GM18499 (cell line): Measurements from ENCODE around the gene PHKG2.

Experiments
- ATAC-seq: cut with Tn5 transposase; IDR thresholded peaks from one replicate; pipeline ENCODE4 v1.9.1; 2021; ENCODE audit warnings: moderate number of reproducible peaks; ENCODE audit not compliant: insufficient read depth, unreplicated experiment

Gene PHKG2

DNA sequence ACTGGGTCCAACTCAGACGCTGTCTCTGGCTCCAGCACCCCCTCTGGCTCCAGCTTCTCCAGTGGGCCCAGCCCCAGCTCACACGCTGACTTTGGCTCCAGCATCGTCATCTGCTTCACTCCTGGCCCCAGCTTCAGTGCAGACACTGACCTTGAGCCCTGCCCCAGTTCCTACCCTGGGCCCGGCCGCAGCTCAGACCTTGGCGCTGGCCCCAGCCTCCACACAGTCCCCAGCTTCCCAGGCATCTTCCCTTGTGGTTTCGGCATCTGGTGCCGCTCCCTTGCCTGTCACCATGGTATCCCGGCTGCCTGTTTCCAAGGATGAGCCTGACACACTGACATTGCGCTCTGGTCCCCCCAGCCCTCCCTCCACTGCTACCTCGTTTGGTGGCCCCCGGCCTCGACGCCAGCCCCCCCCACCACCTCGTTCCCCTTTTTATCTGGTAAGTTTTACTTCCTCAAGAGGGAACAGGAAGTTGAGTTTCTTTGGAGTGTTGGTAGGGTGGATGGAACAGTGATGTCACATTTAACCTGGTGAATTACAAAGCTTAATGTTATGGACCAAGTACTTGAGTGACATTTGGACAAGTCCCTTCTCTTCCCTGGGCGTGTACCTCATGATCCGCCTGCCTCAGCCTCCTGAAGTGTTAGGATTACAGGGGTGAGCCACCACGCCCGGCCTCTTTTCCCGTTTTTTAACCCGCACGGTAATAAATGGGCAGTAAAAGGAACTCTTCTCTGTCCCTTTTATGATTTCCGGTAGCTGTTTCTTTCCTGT is 23.4 kb upstream of the PHKG2 start:
- ATAC-seq = no peak

DNA sequence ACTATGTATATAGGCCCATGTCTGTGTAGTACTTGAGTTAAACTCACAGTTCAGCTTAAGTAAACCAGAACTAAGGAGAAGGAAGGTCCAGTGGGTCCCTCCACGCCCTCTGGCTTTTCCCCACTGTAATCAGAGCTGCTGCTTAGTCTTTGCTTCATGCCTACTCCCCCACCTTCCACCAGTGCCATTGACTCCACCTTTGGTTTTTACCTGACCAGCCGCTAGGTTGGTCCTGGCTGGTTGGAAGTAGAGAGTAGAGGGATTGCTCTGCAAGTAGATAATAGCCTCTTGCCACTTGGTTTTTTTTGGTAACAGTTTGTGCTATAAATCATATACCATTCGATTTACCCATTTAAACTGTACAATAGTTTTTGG is 22.8 kb upstream of the PHKG2 start:
- ATAC-seq = no peak

DNA sequence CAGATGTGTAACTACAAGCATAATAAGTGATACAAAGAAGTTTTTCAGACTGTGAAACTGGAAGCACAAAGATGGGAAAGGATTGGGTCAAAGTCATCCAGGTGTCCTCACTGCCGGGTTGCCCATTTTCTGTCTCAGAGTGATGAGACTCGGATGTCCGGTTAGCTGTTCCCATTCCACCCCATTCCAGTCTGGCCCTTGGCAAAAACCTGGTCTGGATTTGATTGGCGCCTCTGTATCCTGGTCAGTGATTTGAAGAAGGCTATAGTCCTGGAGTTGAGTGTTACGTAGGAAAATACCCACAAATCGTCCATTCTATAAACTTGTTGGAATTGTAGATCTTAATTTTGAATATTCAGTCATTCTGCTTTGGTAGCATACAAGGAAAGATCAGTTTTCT is 19.9 kb upstream of the PHKG2 start:
- no peak for ATAC-seq

DNA sequence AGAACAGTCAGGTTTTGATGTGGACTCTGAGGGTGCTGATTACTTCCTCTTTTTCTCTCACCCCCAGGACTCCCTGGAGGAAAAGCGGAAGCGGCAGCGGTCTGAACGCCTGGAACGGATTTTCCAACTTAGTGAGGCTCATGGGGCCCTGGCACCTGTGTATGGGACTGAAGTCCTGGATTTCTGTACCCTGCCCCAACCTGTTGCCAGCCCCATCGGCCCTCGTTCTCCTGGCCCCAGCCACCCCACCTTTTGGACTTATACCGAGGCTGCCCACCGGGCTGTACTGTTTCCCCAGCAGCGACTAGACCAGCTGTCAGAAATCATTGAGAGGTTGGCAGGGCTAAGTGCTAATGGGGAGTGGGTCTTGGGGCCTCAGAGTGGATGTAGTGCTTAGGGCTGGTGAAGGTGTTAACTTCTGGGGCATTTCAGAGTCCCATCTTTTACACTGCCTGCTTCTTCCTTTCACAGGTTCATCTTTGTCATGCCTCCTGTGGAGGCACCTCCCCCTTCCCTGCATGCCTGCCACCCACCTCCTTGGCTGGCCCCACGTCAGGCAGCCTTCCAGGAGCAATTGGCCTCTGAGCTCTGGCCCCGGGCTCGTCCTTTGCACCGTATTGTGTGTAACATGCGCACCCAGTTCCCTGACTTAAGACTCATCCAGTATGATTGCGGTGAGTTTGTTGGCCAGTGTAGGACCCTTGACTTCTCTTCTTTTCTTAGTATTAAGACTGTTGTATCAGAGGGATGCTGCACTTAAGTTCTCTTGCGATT is 19.1 kb upstream of the PHKG2 start:
- no peak for ATAC-seq

DNA sequence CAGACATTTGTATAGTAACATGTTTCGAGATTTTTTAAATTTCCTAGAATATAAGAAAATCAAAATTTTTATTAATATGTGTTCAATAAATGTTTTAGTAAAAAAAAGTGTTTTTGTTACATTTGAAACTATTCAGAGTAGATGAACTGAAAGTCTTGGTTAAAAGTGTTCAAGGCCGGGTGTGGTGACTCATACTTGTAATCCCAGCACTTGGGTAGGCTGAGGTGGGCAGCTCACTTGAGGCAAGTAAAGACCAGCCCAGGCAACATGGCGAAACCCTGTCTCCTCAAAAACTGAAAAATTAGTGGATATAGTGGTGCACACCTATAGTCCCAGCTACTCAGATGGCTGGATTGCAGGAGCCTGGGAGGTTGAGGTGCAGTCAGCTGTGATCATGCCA is 16.8 kb upstream of the PHKG2 start:
- ATAC-seq = no peak

DNA sequence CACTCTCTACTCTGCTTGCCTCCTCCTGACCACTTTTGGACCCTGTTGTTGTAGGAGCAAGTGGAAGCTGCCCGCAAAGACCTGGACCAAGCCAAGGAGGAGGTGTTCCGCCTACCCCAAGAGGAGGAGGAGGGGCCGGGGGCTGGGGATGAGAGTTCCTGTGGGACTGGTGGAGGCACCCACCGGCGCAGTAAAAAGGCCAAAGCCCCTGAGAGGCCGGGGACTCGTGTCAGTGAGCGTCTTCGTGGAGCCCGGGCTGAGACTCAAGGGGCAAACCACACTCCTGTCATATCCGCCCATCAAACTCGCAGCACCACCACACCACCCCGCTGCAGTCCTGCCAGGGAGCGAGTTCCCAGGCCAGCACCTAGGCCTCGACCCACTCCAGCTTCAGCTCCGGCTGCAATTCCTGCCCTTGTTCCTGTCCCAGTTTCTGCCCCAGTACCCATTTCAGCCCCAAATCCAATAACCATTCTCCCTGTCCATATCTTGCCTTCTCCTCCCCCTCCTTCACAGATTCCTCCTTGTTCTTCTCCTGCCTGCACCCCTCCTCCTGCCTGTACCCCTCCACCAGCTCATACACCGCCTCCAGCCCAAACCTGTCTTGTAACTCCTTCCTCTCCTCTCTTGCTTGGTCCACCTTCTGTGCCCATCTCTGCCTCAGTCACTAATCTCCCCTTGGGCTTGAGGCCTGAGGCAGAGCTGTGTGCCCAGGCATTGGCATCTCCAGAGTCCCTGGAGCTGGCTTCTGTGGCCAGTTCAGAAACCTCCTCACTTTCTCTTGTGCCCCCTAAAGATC is 11.0 kb upstream of the PHKG2 start:
- no peak for ATAC-seq

DNA sequence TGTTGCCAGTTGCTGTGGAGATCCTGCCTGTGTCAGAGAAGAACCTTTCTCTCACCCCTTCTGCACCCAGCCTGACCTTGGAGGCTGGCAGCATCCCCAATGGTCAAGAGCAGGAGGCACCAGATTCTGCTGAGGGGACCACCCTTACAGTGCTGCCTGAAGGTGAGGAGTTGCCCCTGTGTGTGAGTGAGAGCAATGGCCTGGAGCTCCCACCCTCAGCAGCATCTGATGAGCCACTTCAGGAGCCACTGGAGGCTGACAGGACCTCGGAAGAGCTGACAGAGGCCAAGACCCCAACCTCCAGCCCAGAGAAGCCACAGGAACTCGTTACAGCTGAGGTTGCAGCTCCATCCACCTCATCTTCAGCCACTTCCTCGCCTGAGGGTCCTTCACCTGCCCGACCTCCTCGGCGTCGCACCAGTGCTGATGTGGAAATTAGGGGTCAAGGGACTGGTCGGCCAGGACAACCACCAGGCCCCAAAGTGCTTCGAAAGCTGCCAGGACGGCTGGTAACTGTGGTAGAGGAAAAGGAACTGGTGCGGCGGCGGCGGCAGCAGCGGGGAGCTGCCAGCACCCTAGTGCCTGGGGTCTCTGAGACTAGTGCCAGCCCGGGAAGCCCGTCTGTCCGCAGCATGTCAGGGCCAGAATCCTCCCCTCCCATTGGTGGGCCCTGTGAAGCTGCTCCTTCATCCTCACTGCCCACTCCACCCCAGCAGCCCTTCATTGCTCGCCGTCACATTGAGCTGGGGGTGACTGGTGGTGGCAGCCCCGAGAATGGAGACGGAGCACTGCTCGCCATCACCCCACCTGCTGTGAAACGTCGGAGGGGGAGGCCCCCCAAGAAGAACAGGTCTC is 10.2 kb upstream of the PHKG2 start:
- ATAC-seq = no peak

DNA sequence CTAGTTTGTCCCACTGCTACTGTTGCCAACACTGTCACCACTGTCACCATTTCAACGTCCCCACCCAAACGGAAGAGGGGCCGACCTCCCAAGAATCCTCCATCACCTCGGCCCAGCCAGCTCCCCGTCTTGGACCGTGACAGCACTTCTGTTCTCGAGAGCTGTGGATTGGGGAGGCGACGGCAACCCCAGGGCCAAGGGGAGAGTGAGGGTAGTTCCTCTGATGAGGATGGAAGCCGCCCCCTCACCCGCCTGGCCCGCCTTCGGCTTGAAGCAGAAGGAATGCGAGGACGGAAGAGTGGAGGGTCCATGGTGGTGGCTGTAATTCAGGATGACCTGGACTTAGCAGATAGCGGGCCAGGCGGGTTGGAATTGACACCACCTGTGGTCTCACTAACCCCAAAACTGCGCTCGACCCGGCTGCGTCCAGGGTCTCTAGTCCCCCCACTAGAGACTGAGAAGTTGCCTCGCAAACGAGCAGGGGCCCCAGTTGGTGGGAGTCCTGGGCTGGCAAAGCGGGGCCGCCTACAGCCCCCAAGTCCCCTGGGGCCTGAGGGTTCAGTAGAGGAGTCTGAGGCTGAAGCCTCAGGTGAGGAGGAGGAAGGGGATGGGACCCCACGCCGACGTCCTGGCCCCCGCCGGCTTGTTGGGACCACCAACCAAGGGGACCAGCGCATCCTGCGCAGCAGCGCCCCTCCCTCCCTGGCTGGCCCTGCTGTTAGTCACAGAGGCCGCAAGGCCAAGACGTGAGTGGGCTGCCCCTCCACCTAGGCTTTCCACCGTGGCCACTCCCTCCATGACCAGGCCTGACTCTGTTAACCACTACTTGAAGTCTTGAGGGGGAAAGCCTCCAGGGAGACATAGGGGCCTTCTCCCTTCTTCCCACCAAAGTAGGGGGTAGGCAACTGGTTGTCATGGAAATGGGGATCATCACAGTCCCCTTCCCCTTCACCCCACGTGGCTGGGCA is 9.0 kb upstream of the PHKG2 start:
- ATAC-seq = no peak

DNA sequence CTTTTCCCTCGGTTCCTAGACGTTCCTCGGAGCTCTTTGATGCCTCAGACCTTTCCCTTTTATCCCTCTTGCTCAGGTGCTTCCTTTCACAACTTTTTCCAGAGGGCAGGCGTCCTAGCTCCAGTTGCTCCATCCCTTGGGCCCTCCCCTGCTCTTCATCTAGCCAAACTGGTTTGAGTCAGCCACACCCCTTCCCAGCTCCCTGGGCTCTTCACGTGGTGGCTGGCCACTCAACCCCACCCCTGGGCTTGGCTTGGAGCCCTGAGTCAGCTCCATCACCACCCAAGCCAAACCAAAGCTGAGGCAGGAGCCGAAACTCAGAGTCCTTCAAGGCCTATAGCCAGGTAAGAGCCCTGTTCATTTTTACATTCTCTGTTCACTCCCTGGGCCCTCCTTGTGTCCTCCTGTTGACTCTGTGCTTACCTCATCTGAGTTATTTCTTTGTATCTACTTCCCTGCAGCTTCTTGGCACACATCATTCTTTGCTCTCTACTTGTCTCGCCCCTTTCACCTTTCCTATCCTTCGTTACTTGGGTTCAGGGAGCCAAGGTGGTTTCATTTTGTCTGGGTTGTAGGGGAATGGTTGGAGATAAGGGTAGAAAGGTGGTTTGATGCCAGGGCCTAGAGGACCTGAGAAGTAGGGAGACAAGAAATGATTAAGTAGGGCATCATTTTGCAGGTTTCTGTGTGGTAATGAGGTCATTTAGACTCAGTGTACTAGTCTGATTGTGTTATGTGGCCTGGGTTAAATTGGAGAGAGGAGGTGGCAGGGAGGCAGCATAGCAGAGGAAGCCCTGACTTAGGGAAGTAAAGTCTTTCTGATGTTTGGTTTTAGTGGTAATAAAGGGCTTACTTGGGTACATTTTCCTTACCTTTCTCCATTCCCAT is 7.6 kb upstream of the PHKG2 start:
- ATAC-seq = no peak

DNA sequence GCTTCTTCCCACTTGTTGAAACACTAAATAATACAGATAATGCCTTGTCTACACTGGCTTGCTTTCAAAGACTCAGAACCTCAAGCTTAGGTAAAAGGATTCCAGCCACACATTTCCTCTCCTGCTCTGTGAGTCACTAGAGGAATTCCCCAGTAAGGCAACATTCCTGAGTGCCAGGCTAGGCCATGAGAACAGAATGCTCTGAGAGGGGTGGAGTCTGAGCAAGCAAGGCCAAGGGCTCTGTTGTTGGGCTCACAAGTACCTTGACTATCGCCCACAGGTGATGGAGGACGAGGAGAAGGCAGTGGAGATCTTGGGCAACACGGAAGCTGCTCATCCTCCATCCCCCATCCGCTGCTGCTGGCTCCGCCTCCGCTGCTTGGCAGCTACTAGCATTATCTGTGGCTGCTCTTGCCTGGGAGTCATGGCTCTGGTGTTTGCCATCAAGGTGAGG is 6.7 kb upstream of the PHKG2 start:
- no peak for ATAC-seq

DNA sequence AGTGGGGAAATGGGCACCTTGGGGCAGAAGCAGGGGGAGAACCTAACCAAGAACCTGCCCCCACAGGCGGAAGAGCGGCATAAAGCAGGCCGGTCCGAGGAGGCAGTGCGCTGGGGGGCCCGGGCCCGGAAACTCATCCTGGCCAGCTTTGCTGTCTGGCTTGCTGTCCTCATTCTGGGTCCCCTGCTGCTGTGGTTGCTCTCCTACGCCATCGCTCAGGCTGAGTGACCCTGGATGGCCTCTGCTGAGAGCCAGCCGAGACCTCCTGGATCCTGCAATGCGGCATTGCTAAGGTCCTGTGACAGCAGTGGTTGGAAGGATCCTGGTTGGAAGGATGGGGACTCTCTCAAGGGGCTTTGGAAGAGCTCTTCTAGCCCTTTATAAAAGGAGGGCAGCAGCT is 4.5 kb upstream of the PHKG2 start:
- ATAC-seq = no peak

DNA sequence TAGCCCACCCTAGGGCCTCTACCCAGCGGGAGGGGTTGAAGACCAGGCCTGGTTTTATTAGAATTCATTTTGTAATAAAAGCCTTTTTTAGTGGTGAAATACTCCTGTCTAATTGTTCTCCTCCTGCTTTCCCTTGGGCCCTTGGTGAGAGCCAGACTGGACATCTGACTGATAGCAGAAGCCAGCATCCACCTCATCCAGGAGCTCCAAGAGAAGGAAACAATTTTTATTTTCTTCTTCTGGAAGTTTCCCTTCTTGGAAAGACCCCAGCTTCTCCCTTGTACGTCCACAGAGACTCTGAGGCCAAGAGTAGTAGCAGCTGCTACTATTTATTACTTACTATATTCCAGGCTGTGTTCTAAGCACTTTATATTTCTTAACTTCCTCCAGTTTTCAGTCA is 4.0 kb upstream of the PHKG2 start:
- ATAC-seq = no peak

DNA sequence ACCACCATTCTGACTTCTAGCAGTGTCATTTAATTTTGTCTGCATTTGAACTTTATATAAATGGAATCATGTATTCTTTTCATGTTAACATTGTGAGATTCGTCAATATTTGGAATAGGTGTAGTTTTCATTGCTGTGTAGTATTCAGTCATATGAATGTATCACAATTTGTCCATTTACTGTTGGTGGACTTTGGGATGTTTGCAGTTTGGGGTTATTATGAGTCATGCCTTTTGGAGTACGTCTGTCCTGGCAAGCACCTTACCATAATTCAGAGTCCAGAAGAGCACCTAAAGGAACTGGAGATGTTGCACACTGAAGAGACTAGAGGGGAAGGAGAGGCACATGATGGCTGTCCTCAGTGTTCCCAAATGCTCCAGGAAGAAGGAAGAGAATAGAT is 3.1 kb upstream of the PHKG2 start:
- no peak for ATAC-seq

DNA sequence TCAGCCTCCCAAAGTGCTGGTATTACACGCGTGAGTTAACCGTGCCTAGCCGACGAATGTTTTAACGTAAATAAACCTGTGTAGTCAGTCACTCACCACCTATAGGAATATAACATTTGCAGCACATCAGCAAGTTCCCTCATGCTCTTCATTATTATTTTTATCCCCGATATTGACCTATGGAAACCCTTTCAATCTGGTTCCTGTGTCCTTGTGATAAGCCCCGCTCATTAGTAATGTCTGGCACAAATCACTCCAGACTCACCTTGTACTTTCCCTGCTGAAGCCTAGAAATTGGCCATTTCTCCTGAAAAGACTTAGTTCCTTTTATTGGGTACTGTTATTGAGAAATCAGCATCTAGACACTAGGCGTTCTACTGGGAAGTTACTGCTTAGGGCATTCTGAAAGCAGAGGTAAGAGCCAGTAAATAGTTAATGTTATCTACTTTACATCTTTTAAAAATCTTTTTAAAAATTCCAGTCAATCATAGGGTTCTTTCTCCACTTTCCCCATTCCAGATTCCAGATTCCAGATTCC is 1.5 kb upstream of the PHKG2 start:
- ATAC-seq = no peak

DNA sequence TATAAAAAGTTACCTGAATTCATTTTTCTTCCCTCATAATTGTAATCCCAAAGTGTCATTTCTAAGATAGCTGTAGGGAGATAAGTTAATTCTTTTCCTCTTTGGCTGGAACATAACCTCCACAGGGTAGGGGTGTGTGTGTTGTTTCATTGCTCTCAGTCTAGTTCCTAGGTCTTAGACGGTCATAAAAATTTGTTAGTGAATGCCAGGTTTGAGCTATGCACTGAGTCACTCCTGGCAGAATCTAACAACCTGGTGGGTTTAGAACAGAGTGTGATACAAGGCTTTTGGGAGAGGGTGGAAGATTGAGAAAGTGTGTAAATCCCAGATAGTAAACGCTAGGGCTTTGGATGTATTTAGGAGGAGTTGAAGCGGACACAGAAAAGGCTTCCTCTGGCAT is 894 bp upstream of the PHKG2 start:
- no peak for ATAC-seq

DNA sequence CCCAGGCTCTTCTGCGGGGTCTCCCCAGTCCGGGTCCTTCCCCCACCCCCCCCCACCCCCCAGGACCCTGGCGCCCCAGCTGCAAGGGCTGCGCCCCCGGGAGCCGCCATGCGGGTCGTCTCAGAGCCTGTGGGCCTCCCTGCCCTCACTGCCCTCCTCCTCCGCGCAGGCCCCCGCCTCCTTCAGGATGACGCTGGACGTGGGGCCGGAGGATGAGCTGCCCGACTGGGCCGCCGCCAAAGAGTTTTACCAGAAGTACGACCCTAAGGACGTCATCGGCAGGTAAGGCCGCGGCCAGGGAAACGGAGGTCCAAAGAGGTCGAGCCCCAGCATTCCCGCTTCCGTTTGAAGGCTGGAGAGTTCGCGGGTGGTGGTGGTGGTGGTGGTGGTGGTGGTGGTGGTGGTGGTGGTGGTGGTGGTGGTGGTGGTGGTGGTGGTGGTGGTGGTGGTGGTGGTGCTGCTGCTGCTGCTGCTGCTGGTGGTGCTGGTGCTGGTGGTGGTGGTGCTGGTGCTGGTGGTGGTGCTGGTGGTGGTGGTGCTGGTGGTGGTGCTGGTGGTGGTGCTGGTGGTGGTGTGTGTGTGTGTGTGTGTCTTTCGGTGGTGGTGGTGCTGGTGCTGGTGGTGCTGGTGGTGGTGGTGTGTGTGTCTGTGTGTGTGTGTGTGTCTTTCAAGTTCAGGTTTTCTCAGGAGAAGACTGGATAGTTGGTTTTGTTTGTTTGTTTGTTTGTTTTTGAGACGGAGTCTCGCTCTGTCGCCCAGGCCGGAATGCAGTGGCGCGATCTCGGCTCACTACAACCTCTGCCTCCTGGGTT is 615 bp downstream of the PHKG2 start:
- ATAC-seq = no peak

DNA sequence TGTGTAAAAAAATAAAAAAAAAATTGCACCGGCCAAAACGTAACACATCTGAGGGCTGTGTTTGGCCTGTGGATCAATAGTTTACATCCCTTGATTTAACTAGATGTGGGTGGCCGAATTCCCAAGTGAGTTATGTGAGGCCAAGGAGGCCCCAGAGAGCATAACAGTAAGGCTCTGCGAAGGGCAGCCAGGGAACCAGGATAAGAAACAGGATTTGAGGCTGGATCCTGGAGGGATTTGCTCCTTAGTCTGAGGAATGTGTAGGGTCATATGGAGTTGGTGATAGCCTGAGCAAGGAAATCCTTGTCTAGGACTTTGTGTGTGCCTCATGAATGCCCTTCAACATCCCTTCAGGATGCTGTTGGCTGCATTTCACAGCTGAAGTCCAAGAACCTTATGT is 2.0 kb downstream of the PHKG2 start:
- ATAC-seq = no peak
